ENCODE measurements around the gene FMN1.

DNA sequence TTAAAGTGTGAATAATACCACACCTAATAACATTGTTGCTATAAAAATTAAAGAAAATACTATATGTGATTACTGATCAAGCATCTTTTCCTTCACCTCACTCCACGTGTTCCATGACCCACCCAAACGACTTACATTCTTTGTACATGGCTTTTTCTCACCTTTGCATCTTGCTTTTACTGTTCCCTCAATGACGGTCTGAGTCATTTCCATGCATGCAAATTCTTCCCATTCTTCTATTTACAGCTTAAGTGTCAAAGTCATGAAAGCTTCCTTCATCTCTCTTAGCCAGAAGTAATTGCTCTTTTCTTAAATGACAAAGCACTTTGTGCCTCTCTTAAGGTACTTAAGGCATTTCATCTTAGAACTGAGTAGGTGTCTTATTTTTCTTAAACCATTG lies 412.7 kb downstream of the FMN1 start:
- TF ChIP-seq RAD21 (IDR thresholded peaks at IDR 0.05; ENCODE audit: low read depth) = no peak
- no peak for TF ChIP-seq CEBPB (IDR thresholded peaks at IDR 0.05)
- TF ChIP-seq FOXM1 (IDR thresholded peaks at IDR 0.05; ENCODE audit: borderline replicate concordance, low read depth) = no peak
- TF ChIP-seq, protein P1, sequence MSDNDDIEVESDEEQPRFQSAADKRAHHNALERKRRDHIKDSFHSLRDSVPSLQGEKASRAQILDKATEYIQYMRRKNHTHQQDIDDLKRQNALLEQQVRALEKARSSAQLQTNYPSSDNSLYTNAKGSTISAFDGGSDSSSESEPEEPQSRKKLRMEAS (IDR thresholded peaks at IDR 0.05) = no peak
- TF ChIP-seq, protein P2, sequence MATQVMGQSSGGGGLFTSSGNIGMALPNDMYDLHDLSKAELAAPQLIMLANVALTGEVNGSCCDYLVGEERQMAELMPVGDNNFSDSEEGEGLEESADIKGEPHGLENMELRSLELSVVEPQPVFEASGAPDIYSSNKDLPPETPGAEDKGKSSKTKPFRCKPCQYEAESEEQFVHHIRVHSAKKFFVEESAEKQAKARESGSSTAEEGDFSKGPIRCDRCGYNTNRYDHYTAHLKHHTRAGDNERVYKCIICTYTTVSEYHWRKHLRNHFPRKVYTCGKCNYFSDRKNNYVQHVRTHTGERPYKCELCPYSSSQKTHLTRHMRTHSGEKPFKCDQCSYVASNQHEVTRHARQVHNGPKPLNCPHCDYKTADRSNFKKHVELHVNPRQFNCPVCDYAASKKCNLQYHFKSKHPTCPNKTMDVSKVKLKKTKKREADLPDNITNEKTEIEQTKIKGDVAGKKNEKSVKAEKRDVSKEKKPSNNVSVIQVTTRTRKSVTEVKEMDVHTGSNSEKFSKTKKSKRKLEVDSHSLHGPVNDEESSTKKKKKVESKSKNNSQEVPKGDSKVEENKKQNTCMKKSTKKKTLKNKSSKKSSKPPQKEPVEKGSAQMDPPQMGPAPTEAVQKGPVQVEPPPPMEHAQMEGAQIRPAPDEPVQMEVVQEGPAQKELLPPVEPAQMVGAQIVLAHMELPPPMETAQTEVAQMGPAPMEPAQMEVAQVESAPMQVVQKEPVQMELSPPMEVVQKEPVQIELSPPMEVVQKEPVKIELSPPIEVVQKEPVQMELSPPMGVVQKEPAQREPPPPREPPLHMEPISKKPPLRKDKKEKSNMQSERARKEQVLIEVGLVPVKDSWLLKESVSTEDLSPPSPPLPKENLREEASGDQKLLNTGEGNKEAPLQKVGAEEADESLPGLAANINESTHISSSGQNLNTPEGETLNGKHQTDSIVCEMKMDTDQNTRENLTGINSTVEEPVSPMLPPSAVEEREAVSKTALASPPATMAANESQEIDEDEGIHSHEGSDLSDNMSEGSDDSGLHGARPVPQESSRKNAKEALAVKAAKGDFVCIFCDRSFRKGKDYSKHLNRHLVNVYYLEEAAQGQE (IDR thresholded peaks at IDR 0.05; ENCODE audit: low read depth) = no peak
- no peak for TF ChIP-seq EP300 (IDR thresholded peaks at IDR 0.05; ENCODE audit: borderline replicate concordance)
- TF ChIP-seq CREB1 (IDR thresholded peaks at IDR 0.05; ENCODE audit: low read depth) = no peak
- TF ChIP-seq YY1 (IDR thresholded peaks at IDR 0.05; ENCODE audit: low read depth) = no peak
- TF ChIP-seq TAF1 (IDR thresholded peaks at IDR 0.05; ENCODE audit: low read depth) = no peak
- TF ChIP-seq NFIC (IDR thresholded peaks at IDR 0.05) = no peak
- TF ChIP-seq TEAD4 (IDR thresholded peaks at IDR 0.05) = no peak
- TF ChIP-seq, protein P3, sequence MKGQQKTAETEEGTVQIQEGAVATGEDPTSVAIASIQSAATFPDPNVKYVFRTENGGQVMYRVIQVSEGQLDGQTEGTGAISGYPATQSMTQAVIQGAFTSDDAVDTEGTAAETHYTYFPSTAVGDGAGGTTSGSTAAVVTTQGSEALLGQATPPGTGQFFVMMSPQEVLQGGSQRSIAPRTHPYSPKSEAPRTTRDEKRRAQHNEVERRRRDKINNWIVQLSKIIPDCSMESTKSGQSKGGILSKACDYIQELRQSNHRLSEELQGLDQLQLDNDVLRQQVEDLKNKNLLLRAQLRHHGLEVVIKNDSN (IDR thresholded peaks at IDR 0.05) = no peak
- TF ChIP-seq ZBTB7A (IDR thresholded peaks at IDR 0.05; ENCODE audit: low read depth) = no peak

All from Ishikawa (cell line).